G401.6 (cell line): Measurements from ENCODE around the gene DPPA5.
"Not testable (repeated sequence)": the region's sequence is repeated elsewhere in the genome, so short reads cannot be mapped to it uniquely, and the experiment has no call there.

Experiments
- FAIRE-seq: peaks from 2 replicates; lab custom pipeline; 2012; peaks lifted over from hg19 to GRCh38; lab: Jason Lieb, UNC

DPPA5 gene

DNA sequence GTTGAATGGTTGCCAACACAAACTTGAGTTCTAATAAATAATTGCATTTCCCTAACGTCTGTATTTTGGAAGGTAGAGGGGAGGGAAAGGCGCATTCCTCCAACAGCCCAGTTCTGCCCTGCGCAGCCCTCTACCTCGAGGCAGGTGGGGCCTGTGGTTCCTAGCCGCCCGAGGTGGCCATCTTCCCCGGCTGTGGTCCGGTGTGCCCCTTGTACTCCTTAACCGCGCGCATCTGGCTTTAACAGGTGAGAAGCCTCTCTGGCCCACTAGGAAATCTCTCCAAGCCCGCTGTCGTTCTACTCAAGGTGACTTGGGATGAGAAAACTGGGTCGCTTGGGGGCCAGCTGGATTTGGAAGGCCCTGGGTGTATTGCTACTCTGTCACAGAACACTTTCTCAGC lies 10.0 kb upstream of the DPPA5 start:
- FAIRE-seq = no peak

DNA sequence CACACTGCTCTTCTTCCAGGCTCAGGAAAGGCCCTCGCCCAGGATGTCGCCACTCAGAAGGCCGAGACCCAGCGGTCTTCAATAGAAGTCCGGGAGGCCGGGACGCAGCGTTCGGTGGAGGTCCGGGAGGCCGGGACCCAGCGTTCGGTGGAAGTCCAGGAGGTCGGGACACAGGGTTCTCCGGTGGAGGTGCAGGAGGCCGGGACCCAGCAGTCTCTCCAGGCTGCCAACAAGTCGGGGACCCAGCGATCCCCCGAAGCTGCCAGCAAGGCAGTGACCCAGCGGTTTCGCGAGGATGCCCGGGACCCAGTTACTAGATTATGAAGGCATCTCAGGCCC lies 9.4 kb upstream of the DPPA5 start:
- FAIRE-seq = no peak

DNA sequence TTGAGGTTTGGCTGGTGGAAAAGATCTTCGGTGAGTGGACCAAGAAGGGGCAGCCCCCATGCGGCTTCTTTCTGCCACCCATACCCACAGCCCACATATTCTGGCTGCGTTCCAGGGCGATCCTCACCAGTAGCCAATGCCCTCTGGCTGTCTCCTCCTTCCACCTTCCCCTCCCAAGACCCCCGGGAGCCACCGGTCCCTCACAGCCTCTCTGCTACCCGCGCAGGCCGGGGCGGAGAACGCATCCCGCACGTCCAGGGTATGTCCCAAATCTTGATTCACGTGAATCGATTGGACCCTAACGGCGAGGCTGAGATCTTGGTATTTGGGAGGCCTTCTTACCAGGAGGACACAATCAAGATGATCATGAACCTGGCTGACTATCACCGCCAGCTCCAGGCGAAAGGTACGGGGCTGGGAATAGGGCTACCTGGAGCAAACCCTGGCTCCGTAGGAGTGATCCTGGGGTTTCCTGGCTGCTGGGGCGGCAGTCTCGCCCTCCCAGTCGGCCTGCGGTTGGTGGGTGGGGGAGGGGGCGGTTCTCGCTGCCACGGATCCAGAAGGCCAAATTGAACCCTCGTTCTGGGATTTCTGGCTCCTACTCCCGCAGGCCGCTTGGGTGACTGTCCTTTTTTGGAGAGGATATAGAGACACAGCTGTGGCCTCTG lies 8.9 kb upstream of the DPPA5 start:
- FAIRE-seq = no peak

DNA sequence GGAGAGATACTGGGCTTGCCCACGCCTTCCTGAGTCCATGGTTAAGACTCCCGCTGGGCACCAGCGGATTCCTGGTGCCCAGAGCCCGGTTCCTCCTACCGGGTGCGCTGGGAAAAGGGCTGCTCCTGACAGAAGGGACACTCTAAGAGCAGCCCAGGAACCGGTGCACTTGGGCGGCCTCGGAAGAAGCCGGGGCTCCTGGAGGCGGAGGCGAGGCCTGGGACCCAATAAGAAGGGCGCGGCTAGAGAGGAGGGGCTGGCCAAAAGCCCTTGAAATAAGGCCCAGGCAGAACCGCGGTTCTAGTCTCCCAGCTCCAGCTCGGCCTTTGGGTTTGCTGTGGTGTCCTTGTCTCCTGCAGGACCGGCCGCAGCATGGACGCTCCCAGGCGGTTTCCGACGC lies 8.3 kb upstream of the DPPA5 start, which contains the start of gene KHDC3L:
Gene KHDC3L, plus strand, starts transcription at position 301 of the 400 bp plus-strand sequence. Its CDS starts 72 bp downstream, at position 373.
- no peak for FAIRE-seq

DNA sequence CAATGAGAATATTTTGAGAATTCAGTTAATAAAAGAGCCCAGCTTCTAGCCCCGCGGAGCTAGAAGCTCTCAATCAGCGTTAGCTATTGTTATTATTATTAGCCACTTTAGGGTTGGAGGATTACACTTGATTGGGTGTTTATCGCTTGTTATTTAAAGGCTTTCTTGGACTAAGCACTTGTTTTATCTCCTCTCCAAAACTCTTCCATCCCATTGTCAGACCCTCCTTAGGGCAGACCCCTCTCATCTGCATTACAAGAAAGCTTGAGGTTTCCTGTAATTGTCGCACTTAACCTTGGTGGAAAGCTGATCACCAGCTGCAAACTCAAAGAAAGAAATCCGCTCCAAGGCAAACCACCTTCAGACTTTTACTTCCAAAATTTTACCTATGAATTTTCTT lies 4.8 kb downstream of the DPPA5 start:
- FAIRE-seq = no peak

DNA sequence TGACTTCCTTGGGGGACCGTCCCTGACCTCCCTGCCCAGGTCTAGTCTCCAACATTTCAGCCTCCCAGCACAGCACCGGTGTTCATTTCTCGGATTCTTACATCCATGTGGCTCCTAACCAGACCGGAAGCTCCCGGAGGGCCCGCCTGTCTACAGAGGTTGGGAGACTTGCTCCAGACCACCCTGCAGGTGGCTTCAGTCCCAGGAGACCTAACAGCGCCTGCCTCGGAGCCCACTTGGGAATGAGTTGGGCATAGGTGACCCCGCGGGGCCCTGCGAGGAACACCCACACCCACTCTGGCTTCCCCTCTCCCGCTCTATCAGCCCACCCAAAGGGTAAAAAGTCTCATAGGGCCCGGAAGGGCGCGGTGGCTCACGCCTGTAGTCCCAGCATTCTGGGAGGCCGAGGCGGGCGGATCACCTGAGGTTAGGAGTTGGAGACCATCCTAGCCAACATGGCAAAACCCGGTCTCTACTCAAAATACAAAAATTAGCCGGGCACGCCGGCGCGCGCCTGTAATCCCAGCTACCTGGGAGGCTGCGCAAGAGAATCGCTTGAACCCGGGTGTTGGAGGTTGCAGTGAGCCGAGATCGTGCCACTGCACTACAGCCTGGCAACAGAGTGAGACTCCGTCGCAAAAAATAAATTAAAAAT lies 5.4 kb downstream of the DPPA5 start:
- FAIRE-seq = no peak

DNA sequence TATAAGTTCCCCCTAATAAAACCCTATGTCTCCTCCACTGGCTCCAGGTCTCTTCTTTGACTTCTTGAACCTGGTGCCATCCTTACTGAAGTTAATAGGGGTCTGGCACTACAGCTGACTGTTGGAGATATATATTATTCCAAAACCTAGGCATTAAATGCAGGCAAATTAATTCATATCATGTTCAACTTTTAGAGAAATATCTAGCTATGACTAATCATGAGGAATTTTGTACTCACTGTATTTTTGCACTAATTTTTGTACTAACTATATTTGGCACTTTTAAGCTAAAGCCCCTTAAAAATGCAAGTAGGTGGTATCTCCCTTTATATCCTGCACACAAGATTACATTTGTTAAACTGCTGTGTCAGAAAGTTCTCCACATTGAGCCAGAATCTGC lies 10.9 kb downstream of the DPPA5 start:
- no peak for FAIRE-seq

DNA sequence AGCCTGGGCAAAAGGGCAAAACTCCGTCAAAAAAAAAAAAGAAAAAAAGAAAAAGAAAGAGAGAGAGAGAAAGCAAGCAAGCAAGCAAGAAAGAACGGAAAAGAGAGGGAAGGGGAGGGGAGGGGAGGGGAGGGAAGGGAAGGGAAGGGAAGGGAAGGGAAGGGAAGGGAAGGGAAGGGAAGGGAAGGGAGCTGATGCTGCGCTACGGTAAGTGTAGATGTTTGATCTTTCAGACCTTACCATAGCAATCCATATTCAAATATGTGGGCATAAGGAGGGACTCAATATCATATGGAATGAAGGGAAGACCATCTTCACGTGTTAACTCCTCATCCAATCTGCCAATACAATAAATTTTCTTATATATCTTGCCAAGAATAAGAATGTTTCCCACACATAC lies 11.9 kb downstream of the DPPA5 start:
- FAIRE-seq = no peak

DNA sequence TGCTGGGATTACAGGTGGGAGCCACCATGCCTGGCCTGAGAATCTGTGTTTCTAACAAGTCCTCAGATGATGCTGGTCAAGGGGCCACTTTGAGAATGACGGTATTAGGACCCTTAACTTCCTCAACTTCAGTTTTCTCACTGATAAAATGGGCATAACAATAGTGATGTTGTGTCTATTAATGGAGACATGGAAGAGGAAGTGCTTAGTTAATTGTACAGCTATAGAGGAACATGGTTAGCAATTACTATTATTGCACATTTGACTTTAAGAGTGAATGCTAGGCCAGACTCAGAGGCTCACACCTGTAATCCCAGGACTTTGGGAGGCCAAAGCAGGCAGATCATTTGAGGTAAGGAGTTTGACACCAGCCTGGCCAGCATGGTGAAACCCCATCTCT lies 12.7 kb downstream of the DPPA5 start:
- FAIRE-seq = no peak

DNA sequence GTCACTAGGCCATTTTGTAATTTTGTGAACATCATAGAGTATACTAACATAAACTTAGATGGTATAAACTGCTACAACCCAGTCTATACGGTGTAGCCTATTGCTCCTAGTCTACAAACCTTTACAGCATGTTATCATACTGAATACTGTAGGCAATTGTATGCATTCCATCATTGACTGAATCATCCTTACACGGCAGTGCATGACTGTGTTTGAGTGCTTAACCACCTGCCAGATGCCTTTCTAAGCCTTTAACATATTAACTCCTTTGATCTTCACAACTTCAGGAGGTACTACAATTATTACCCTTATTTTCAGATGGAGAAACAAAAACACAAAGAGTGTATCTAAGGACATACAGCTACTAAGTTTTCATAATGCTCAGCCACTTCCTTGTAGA lies 14.0 kb downstream of the DPPA5 start:
- FAIRE-seq = no peak

DNA sequence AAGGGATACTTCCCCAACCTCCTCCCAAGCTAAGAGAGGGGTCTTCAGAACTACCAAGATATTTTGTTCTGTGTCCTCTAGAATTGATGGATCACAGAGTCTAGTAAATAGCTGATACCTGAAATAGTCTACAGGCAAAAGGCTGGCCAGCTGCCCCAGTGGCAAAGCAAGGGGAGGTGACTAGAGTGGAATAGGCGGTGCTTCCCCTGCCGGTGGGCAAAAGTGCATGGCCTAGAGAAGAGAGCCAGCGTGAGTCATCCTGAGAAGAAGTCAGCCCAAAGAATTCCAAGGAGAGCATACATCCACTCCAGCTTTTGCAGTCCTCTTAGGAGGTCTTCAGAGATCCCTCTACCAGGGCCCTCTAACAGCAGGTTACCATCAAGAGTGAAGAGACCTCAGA lies 14.7 kb downstream of the DPPA5 start:
- FAIRE-seq = no peak

DNA sequence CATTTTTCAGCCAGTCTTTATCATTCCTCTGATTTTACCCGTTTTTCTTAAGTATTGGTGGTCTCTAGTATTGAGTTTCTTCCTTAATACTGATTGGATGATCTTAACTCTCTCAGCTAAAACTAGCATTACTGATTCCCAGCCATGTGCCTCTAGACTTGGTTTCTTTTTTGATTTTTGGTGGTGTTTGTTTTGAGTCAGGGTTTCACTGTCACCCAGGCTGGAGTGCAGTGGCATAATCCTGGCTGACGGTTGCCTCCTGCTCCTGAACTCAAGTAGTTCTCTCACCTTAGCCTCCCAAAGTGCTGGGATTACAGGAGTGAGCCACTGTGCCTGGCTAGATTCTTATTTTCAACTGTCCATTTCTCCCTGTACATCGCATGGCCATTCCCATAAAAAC lies 24.9 kb downstream of the DPPA5 start:
- no peak for FAIRE-seq

DNA sequence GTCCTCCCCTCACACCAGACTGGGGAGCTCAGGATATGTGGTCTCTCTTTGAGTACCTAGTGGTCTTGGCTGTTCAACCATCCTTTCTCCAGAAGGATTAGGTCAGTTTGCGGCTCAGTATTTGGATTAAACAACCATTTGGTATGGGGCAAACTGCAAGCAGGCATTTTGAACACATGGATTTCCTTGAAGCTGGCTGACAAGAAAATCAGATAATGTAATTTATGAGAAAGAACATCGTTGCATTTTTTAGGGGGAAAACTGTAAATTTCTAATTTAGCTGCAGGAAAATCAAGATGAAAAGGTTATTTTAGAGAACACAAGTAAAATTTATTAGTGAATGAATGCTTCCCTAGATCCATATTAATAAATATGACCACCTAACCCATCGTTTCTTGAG lies 25.3 kb downstream of the DPPA5 start:
- FAIRE-seq = no peak

DNA sequence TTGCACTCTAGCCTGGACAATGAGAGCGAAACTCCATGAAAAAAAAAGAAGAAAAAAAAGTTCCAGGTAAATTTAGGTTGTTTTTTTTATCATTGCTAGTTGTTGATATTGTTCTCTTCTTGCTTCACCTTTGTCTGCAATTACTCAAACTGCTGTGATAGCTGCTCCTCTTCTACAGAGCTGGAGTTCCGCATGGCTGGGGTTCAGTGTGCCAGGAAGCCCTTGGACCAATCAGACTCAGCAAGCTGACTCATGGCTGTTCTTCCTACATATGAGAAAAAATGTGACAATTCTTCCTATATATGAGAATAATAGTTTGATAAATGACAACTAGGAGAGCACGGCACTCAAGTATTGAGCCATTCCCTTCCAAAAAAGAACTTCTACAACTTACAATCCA lies 28.4 kb downstream of the DPPA5 start:
- no peak for FAIRE-seq

DNA sequence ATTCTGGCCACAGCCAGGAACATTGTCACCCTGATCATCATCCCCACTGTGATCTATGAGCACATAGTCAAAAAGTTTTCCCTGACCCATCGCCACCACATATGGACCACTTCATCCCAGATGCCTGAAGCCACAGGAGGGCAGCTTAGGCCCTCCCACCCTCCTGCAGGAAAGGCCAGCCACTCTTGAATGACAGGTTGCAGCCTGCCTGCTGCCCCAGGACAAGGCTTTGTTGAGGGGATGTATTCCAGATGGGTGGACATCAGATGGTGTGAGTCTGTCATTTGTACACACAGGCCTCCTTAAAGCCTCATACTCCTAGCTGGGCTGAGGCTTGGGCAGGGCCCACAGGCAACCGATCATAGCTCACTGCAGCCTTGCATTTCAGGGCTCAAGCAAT lies 30.8 kb downstream of the DPPA5 start:
- FAIRE-seq = no peak

DNA sequence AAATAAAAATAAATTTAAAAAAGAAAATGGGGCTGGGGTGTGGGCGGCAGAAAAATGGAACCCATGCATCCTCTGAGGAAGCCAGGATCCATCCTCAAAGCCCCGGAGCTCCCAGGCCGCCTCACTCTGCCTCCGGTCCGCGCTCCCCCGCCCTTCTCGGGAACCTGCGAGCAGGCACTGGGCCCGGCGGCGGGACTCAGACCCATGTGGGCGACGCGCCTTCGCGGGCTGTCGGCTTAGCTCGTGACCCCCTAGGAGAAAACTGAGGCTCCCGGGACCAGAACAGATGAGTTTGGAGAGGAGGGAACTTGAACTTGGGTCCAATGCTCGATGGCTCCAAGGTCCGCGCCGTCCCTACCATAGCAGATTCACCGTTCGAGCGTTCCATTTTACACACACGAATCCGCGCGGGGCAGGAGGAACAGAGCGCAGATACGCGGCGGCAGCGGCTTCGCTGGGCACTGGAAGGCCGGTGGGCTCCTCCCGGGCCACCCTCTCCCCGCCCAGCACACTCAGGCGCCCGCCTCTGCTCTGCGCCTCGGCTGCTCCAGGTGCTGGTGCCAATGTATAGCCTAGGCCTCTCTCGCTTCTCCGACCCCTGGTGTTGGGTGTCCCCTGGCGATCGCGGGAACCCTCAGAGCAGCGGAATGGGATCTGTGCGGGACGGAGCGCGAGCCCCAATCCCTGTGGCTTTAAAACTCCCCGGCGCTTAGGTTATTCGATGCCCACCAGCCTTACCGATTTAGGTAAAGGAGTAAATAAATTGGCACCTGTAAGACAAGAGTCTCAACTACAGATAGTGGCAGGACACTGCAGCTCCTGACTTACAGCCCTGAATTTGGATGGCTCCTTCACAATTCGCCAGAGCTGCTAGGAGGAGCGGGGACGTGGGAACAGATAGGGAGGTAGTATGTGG lies 39.2 kb downstream of the DPPA5 start:
- no peak for FAIRE-seq

DNA sequence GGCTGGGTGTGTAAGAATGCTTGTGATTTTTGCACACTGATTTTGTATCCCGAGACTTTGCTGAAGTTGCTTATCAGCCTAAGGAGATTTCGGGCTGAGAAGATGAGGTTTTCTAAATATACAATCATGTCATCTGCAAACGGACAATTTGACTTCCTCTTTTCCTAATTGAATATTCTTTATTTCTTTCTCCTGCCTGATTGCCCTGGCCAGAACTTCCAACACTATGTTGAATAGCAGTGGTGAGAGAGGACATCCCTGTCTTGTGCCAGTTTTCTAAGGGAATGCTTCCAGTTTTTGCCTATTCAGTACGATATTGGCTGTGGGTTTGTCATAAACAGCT lies 43.6 kb downstream of the DPPA5 start:
- not testable (repeated sequence) for FAIRE-seq

DNA sequence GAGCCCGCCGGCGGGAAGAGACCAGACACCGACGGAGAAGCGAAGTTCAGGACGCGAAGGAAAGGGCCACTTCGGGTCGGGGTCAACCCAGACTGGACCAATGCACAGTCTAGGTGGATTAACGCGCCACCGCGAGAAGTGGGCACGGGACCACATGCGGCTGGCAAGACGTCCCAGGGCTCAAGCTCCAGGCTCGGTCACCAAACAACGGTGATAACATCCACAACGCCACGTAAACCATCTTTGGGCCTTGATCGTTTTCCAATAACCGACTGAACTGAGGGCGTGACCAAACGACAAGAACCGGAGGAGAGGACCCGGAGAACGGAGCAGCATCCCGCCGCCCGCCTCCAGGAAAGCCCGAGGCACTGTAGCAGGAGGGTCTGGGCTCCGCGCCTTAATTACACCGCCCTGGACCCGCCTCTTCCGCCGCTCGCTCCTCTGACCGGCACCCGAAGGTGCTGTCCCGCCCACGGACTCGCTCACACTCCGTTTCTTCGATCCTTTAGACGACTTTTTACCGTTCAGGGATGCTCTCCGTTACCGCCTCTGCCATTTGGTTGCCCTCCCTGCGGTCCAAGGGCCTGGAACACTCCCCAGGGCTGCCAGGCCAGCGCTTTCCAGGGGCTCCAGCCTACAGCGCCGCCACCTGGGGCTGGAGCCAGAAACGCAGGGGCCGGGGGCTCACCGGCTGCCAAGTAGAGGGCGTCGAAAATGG lies 44.1 kb downstream of the DPPA5 start:
- FAIRE-seq = no peak

DNA sequence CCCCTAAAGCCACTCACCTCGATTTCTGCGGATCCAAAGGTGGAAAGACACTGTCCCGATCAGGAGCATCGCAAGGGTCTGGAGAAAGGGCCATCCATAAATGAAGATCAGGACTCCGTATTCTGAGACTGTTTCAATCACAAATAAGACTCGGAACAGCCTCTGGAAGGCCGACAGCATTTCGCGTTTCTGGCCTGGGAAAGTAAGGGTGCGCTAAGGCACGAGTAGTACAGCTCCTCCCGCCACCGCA lies 44.6 kb downstream of the DPPA5 start:
- no peak for FAIRE-seq

DNA sequence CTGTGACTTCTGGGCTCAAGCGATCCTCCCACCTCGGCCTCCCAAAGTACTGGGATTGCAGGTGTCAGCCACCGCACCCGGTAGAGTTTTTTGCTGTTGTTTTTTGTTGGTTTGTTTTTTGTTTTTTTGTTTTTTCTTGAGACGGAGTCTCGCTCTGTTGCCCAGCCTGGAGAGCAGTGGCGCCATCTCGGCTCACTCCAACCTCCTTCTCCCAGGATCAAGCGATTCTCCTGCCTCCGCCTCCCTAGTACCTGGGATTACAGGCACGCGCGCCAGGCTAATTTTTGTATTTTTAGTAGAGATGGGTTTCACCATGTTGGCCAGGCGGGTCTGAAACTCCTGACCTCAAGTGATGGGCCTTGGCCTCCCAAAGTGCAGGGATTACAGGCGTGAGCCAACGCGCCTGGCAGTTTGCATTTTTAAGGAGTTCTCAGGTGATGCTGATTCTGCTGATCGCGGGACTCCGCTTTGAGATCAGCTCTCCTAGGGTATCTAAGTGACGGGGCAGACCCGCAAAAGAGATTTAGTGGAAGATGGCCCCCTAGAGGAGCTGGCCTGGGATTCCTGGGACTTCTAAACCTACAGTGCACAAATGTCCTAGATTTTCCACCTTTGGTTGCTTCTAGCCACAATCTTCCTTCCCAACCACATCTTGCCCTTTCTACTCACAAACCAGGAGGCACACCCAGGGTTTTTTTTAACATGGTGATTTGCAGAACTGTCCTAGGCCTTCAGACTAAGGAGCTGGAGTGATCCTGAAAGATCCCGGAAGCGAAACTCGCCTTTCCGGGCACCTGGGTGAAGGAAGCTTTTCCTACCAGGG lies 45.2 kb downstream of the DPPA5 start:
- no peak for FAIRE-seq

DNA sequence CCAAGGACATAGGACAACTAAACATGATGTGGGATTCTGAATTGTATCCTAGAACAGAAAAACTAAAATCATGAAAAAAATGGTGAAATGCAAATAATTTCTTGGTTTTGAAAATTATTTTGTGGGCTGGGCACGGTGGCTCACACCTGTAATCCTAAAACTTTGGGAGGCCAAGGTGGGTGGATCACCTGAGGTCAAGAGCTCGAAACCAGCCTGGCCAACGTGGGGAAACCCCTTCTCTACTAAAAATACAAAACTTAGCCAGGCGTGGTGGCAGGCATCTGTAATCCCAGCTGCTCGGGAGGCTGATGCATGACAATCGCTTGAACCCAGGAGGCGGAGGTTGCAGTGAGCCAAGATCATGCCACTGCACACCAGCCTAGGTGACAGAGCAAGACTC lies 50.3 kb downstream of the DPPA5 start:
- FAIRE-seq = not testable (repeated sequence)
